HepG2 (cell line): ENCODE measurements around the gene TNS1.

ENCODE experiments used
- CTCF ChIP-seq: sonication (generic); formaldehyde crosslinking; IDR thresholded peaks from 2 replicates; pipeline ENCODE4 v1.5.0; 2020; ENCODE audit warnings: mild to moderate bottlenecking, missing genetic modification reagents, moderate library complexity
- POLR2AphosphoS5 ChIP-seq: IDR thresholded peaks from 2 replicates; pipeline ENCODE4 v1.6.1; 2012; ENCODE audit warnings: low read depth, low read length
- SOX6 ChIP-seq, 2 experiments: fragments of 450-650 bp in 1 of 2; sonication (generic) in 1 of 2; formaldehyde crosslinking in 1 of 2; IDR thresholded peaks; 2 replicates each; pipeline versions ENCODE4 v1.4.0 to v1.6.1; 2017 to 2020; ENCODE audit warnings: antibody characterized with exemption in 1 of 2, mild to moderate bottlenecking in 1 of 2, missing genetic modification reagents in 1 of 2

- TF ChIP-seq CTCF (CRISPR knock-in tag) (no peak), SOX6 (IDR thresholded peaks at IDR 0.05) (no peak), SOX6 (CRISPR knock-in tag; IDR thresholded peaks at IDR 0.05) (no peak), POLR2AphosphoS5 (no peak)
Observed at GRCh38 chr2:217822296-217823252, 180.2 kb downstream of the TNS1 start.
